KG1 (cell line): ENCODE results near the gene VENTX.

Source experiments
- DNase-seq: peaks from one replicate; lab custom pipeline; 2025; lab: John Stamatoyannopoulos, UW

VENTX gene

DNA sequence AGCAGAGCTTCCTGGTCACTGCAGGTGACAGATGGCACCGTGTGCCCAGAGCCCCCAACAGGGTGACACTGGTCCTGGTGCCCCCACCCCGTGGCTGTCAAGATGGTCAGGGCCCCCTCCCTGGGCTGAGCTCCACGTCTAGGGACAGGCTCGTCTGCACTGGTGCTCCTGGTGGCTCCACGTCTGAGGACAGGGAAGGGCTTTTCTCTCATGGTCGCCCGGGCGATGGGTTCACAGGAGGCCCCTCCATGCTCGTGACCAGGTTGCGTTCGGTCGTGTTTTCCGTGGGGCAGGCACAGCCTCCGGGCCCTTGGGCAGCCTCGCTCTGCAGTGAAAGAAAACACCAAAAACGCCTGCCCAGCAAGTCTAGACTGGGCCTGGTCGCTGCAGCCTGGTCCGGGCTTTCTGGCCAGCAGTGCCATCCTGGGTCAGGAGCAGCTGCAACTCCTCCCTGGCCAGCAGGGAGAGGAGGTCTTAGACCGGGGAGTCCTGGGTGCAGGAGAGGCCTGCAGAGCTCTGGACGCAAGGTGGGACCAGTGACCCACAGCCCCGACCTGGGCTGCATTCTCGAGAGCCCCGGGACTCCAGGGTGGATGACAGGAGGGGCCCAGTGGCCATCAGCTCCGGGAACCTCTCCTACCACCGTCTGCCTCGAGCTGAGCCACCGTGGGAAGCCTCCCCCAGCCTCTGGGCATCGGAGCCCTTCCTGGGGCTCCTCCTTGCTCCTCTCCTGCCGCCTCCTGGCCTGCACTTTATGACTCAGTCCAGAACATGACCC lies 35.5 kb upstream of the VENTX start:
- DNase-seq, result no peak

DNA sequence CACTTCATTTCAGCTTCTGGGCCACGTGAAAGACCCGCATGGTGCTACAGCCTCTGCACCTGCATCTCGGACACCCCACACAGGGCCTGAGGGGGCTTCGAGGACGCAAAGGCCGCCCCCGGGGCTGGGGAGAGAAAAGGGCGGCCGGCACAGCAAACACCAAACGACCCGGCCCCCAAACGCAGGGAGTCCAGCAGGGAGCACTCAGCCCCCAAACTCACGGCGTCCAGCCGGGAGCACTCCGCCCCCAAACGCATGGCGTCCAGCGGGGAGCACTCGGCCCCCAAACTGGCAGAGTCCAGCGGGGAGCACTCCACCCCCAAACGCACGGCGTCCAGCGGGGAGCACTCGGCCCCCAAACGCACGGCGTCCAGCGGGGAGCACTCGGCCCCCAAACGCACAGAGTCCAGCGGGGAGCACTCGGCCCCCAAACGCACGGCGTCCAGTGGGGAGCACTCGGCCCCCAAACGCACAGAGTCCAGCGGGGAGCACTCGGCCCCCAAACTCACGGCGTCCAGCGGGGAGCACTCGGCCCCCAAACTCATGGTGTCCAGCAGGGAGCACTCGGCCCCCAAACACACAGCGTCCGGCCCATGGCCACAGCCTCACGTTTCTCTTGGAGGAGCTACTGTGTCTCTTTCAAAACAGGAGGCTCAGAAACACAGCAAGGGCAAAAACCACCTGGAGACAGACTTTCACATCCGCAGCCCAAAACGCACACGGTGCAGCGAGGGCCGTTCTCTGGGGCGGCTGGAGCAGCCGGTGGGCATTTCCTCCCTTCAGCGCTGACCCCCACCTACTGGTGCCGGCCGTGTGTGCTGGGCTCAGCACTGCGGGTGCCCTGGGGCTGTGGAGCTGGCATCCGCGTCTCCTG lies 34.6 kb upstream of the VENTX start:
- no peak for DNase-seq

DNA sequence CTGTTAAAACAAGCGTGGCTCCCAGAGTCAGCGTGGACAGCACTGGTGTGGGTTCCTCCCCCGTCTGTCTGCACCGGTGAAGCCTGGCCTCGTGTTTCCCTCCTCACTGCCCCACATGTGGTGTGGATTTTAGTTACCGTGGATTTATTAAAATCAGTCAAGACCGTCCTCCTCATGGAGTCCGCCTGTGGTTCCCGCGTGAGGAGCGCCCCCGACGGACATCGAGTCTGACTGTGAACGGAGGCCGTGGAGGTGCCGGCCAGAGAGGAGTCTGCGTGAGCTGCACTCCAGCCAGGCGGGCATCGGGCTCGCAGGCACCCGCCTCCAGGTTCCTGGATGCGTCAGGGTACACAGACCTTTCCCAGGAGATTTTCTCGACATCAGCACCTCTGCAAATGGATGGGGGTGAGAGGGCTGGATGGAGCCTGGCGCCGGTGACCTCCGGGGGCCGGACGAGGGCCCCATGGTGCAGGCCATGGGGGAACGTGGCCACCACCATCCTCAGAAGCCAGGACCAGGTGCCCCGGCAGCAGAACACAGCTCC lies 33.9 kb upstream of the VENTX start:
- no peak for DNase-seq

DNA sequence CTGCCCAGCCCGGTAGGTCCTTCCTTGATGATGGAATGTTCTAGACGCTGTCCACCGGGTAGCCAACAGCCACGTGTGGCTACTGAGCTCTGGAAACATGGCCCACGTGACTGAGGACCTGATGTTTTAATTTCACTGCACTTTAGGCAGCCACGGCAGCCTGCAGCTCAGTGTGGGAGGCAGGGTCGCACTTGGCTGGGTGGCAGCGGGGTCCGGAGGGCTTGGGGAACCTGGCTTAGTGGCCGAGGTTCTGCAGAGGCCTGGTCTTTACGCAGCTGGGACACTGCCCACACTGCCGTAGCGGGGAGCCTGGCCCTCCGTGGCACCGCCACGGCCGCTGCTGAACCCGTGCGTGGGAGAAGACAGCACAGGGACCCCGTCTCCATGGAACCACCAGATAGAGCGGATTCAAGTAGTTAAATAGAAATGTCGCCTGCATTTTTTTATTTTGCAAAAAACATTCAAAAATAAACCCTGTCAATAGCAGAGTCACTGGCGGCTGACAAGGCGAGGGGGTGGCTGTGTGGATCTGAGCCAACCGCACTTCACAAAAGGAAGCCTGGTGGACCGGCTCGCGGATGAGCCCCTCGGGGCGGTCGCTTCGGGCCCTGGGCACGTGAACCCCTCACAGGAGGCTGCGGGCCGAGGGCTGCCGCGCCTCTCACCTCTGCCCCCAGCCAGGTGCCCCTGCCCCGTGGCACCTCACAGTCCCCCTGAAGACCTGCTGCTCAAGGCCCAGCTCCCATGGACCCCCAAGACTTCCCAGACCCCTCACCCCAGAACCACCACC lies 33.2 kb upstream of the VENTX start:
- DNase-seq, result no peak

DNA sequence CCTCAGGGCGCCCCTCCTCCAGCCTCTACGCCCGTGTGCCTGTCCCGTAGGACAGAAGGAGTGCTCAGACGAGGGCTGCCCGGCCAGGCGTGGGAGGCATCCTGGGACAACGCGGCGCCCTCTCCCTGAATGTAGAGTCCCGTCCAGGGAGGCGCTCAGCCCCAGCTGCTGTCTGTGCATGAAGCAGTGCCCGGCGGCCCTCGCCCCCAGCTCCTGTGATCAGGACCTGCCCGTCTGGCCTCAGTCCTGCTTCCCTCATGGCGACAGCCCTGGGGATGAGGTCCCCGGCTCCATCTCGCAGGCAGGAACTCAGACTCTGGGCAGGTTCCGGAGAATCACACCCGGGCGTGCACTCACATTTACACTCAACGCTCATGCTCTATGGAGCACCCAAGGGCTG lies 32.5 kb upstream of the VENTX start:
- DNase-seq, result no peak

DNA sequence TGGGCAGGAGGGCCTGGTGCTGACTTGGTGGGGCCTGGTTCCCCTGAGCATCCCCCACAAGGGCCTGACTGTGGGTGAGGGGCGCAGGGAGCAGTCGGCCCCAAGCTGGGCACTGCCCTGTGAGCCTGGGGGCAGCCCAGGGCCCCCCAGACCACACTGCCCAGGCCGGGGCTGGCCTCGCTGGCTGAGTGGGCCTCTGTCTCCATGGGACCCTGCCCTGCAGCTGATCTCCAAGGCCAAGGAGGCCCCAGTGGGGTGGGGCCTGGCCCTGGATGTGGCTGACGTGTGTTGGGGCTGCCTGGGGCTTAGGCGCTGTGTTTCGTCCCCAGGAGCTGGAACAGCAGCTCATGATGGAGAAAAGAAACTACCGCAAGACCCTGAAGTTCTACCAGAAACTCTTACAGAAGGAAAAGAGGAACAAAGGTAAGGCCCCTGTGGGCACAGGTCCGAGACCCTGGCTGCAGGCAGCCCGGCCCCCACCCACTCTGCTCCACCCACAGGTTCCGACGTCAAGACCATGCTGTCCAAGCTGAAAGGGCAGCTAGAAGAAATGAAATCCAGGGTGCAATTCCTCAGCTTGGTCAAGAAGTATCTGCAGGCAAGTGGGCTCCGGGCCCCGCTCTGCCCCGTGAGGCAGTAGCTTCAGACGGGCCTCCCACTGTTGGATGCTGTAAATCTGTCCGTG lies 31.2 kb upstream of the VENTX start:
- DNase-seq, result no peak

DNA sequence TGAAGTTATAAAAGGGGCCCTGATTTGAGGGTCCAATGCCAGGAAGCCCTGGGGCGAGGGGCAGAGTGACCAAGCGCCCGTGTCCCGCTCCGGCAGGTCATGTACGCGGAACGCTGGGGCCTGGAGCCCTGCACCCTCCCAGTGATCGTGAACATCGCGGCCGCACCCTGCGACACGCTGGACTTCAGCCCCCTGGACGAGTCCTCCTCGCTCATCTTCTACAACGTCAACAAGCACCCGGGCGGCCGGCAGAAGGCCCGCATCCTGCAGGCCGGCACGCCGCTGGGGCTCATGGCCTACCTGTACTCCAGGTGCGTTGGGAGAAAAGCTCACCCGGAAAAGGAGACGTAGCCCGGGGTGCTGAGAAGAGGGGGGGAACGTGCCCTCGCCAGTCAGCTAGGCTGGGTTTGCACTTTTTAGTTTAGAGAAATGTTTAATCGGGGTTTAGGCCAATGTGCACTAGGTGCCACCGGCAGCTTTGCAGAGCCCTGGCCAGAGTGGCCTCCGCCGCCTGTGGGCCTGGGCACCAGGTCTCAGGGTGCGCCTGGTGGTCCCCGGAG lies 30.5 kb upstream of the VENTX start:
- DNase-seq, result no peak

DNA sequence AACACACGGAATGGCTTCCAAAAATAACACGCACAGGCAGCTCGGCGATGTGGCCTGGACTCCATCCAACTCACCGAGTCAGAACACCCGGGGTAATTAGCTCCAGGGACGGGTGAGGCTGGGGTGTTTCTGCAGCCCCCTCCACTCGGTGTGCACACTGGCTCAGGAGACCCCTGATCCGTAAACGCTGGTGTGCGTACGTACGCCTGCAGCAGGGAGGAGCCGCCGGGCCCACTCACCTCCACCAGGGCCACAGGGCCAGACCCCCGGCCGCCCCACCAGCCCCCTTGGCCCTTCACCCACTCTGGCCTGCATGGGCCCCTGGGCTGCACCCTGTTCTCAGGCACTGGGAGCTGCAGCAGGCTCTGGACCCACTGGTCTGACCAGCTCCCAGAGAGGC lies 30.0 kb upstream of the VENTX start:
- DNase-seq, result no peak

DNA sequence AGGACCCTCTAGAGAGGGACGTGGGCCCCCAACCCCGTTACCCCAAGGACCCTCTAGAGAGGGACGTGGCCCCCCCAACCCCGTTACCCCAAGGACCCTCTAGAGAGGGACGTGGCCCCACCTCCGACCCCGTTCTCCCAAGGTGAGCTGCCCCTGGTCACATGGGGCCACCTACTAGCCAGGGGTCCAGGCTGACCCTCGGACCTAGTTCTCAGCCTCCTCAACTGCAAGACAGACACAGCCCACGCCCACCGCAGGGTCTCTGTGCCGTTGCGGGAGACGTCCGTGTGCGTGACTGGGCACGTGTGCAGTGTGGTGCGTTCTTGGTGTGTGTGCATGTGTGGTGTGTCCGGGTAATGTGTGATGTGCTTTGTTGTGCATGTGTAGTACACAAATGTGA lies 29.2 kb upstream of the VENTX start:
- DNase-seq, result no peak

DNA sequence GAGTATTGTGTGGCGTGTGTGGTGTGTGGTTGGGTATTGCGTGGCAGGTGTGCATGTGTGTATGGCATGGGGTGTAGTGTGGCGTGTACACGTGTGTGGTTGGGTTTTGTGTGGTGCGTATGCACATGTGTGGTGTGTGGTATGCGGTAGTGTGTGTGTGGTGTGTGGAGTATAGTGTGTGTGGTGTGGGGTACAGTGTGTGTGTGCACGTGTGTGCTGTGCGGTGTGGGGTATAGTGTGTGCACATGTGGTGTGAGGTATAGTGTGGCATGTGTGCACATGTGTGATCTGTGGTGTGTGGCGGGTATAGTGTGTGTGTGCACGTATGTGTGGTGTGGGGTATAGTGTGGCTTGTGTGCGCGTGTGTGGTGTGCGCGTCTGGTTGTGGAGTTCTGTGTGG lies 28.5 kb upstream of the VENTX start:
- DNase-seq, result no peak

DNA sequence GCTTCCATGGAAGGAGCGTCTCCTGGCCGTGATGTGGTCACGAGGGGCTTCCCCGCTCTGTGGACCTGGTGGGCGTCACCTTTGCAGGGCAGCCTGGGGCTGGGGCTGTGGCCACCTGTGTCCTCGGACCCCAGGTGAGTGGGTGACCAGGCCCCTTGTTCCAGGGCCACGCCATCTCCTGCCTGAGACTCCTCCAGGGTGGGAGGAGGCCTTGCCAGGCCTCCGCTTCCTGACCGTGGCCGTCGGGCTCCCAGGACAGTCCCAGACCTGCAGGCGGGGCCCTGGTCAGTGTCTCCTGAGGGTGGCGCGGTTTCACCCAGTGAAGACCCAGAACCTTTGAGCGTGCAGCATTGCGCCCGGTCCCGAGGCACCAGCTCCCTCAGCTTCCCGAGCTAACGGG lies 28.0 kb upstream of the VENTX start:
- no peak for DNase-seq

DNA sequence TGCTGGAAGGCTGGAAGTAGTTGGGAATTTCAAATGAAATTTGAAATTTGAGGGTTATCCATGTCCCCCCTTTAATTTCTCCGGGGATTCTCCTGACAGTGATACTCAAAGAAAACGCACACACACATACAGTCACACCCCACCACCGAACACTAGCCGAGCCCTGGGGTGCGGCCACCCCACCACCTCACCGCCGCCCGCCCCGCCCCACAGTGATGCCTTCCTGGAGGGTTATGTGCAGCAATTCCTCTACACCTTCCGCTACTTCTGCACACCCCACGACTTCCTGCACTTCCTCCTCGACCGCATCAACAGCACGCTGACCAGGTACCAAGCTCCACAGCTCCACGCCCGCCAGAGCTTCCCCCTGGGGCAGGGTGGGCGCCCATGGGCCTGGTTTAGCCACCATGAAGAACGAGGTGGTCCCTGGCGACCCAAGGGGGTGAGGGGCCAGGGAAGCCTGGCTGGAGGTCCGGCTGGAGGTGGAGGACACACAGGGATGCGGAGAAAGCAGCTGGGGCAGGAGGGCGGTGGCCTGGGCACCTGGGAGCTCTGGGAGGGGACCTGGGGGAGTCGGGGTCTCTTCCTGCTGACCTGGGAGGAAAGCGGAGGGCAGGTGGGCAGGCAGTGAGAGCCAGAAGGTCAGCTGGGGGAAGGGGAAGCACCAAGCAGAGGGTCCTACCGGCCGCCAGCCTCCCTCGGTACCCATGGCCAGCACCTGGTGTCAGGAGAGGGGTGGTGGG lies 27.1 kb upstream of the VENTX start:
- no peak for DNase-seq

DNA sequence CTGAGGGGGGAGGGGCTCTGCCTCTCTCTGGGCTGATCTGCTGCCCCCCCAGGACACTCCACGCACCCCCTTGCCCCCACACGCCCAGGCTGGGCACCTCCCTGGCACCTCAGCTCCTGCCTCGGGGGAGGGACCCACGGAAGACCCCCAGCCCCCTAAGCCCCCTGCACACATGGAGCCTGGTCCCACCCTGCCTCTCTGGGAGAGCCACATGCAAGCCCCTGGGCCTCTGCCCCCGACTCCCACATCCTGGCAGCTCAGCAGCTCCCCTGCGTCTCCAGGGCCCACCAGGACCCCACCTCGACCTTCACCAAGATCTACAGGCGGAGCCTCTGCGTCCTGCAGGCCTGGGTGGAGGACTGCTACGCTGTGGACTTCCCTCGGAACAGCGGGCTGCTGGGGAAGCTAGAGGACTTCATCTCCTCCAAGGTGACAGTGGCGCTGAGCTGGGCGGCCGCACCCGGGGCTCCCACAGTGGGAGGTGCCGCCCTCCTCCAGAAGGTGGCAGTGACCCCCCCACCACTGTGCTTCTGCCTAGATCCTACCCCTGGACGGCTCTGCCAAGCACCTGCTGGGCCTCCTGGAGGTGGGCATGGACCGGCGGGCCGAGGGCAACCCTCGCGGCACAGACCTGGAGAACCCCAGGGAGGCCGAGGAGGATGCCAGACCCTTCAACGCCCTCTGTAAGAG lies 26.4 kb upstream of the VENTX start:
- DNase-seq, result no peak

DNA sequence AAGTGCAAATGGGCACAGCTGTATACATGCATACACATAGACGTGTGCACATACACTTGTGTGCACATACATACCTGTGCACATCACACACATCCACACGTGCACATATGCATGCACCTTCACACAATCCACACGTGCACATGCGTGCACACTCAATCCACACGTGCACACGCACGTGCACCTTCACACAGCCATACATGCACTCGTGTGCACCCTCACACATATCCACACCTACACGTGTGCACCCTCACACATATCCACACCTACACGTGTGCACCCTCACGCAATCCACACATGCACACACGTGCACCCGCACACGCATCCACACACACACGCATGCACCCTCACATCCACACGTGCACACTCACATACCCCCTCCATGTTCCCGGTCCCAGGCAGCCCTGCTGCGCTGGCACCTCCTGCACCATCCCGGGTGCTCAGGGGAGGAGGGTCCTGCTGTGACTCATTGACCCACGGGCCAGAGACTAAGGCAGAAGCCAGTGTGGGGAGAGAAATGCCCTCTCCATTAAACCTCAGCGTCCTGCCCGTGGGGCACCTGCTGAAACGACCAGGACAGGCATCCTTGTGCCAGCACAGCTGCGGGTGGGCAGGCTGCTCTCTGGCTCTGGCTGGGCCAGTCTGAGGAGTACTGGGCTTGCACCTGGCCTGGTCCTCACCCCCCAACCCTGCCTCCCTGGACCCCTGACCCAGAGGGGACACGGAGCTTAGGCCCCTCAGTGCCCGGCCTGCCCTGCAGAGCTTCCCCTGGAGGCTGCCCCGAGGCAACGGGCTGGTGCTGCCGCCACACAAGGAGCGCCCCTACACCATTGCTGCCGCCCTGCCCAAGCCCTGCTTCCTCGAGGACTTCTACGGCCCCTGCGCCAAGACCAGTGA lies 25.4 kb upstream of the VENTX start:
- no peak for DNase-seq

DNA sequence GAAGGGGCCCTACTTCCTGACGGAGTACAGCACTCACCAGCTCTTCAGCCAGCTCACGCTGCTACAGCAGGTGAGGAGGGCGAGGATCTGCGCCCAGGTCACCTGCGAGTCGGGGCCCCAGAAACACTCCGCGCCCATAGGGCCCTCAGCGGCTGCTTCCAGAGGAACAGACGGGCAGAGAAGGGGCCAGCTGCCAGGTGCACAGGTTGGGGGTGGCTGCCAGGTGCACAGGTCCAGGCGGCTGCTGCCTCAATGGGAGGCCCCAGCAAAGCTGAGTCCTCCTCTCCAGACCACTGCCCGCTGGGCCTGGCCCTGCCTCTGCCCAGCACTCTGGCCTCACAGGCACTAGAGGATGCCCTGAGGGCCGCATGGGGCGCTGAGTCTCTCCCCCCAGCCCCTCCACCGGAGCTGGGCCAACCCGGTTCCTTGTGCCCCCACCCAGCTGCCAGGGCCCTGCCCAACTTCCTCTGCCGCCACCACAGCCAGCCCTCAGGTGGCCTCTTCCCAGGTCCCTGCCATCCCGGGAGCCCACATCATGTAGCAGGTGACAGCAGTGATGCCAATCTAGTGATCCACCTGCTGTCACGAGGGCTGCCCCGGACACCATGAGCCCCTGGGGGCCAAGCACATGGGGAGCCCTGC lies 24.7 kb upstream of the VENTX start:
- DNase-seq, result no peak

DNA sequence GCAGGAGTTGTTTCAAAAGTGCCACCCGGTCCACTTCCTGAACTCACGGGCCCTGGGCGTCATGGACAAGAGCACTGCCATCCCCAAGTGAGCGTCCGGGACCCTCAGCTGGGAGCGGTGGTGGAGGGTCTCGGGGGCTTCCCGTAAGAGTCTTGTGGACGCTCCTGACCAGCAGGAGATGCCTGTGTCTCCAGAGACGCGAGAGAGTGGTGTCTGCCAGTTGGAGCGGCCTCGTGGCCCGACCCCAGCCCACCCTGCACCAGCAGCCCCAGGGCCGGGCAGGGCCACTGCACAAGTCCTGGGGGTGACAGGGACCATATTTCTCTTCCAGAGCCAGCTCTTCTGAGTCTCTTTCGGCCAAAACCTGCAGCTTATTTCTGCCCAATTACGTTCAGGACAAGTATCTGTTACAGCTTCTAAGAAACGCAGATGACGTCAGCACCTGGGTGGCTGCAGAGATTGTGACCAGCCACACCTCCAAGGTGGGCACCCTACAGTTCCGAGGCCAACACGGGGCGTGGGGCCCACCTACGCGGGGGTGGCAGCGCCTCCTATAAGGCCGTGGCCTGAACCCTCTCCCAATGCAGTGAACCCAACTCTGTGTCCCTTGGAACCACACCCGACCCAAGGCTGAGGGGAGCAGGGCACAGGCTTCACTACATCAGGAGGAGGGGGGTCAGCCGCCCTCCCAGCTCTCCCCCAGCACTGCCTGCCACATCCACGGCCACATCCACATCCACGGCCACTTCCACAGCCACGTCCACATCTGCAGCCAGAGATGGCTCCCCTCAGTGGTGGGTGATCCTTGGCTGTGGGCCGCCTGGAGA lies 23.8 kb upstream of the VENTX start:
- no peak for DNase-seq
